Measurements from ENCODE around the gene ABHD16A. TPM values are rescaled to one million over a fixed set of nuclear protein-coding genes. Genes with fewer than 3 reads are reported as not detected.

Gene ABHD16A
- total RNA-seq, 1 donor from 2014 or later = 21.3 TPM

- Histone ChIP-seq H3K79me2 (ENCODE audit: low read depth) (no peaks in the 10 kb centered on the region), H3K4me2 (no peak within 1 kb of the TSS), H3K9me3 (ENCODE audit: low read depth) (no peaks in the 10 kb centered on the region), H3K27ac (no peak within 1 kb of the TSS), H2AFZ (replicated peaks) (no peak within 1 kb of the TSS), H3K4me3 (no peak within 1 kb of the TSS), H3K36me3 (no peaks in the 10 kb centered on the region), H3K27me3 (no peaks in the 10 kb centered on the region), H3K9ac (no peak within 1 kb of the TSS), H3F3A (ENCODE audit: low read depth) (peaks cover 16% of the 10 kb centered on the region), H3K4me1 (no peaks in the 10 kb centered on the region), H4K20me1 (ENCODE audit: low read depth) (no peaks in the 10 kb centered on the region)
- Mint-ChIP-seq H3K9me3 (no peaks in the 10 kb centered on the region), H3K27ac (no peak within 1 kb of the TSS), H3K36me3 (peaks cover 15% of the 10 kb centered on the region), H3K4me3 (peak within 1 kb of the TSS; percentile 33), H3K4me1 (peaks cover 17% of the 10 kb centered on the region), H3K27me3 (ENCODE audit: insufficient read depth, low read depth) (peaks cover 11% of the 10 kb centered on the region)
- DNase-seq (ENCODE audit: low spot score) = no peak
- TF ChIP-seq EZH2 (IDR thresholded peaks at IDR 0.05) = no peak
Measured at GRCh38 chr6:31721351-31722020, 18.4 kb upstream of the ABHD16A start, which contains the start of gene LY6G6C. LY6G6C (minus strand) TSS chr6:31721746; CDS start chr6:31721679, 67 bp downstream.

- no peaks in the 10 kb centered on the region for H4K20me1 ChIP-seq (ENCODE audit: low read depth)
- H3K27me3 ChIP-seq = no peaks in the 10 kb centered on the region
- H3K9ac ChIP-seq = no peak overlapping the region
- TF ChIP-seq EZH2 (IDR thresholded peaks at IDR 0.05) (no peak), EZH2phosphoT487 (IDR thresholded peaks at IDR 0.05) (no peak), CTCF (IDR thresholded peaks at IDR 0.05) (no peak)
- H3F3A ChIP-seq (ENCODE audit: low read depth) = peaks cover 10% of the 10 kb centered on the region
- no peaks in the 10 kb centered on the region for H3K9me3 ChIP-seq (ENCODE audit: low read depth)
- no peak overlapping the region for H3K27ac Mint-ChIP-seq
- no peaks in the 10 kb centered on the region for H3K79me2 ChIP-seq (ENCODE audit: low read depth)
- H3K4me1 ChIP-seq = peaks cover 2% of the 10 kb centered on the region
- no peak overlapping the region for H3K4me2 ChIP-seq
- H3K36me3 ChIP-seq = no peaks in the 10 kb centered on the region
- no peak overlapping the region for H3K4me3 ChIP-seq
- H3K9me3 Mint-ChIP-seq = no peaks in the 10 kb centered on the region
- no peak overlapping the region for H3K27ac ChIP-seq
- H2AFZ ChIP-seq (replicated peaks) = no peak overlapping the region
- peaks cover 5% of the 10 kb centered on the region for H3K36me3 Mint-ChIP-seq
- peaks cover 15% of the 10 kb centered on the region for H3K4me1 Mint-ChIP-seq
- no peak overlapping the region for H3K4me3 Mint-ChIP-seq
- H3K27me3 Mint-ChIP-seq (ENCODE audit: insufficient read depth, low read depth) = peaks cover 9% of the 10 kb centered on the region
- DNase-seq (ENCODE audit: low spot score) = no peak
Measured at GRCh38 chr6:31720196-31720770, 17.2 kb upstream of the ABHD16A start.

- peaks cover 14% of the 10 kb centered on the region for H3K4me1 ChIP-seq
- peaks cover 12% of the 10 kb centered on the region for H3F3A ChIP-seq (ENCODE audit: low read depth)
- no peak overlapping the region for H3K27ac ChIP-seq
- peaks cover under 1% of the 10 kb centered on the region for H3K36me3 Mint-ChIP-seq
- H3K9me3 ChIP-seq (ENCODE audit: low read depth) = no peaks in the 10 kb centered on the region
- no peak overlapping the region for H3K4me3 Mint-ChIP-seq
- DNase-seq (ENCODE audit: low spot score) = no peak
- TF ChIP-seq EZH2phosphoT487 (IDR thresholded peaks at IDR 0.05) = no peak
- TF ChIP-seq CTCF (IDR thresholded peaks at IDR 0.05) = no peak
- TF ChIP-seq EZH2 (IDR thresholded peaks at IDR 0.05) = no peak
- H3K4me2 ChIP-seq = no peak overlapping the region
- H3K9ac ChIP-seq = no peak overlapping the region
- H3K27me3 Mint-ChIP-seq (ENCODE audit: insufficient read depth, low read depth) = peaks cover 12% of the 10 kb centered on the region
- no peaks in the 10 kb centered on the region for H3K36me3 ChIP-seq
- H3K4me3 ChIP-seq = no peak overlapping the region
- H3K79me2 ChIP-seq (ENCODE audit: low read depth) = no peaks in the 10 kb centered on the region
- H2AFZ ChIP-seq (replicated peaks) = no peak overlapping the region
- no peak overlapping the region for H3K27ac Mint-ChIP-seq
- no peaks in the 10 kb centered on the region for H3K9me3 Mint-ChIP-seq
- no peaks in the 10 kb centered on the region for H4K20me1 ChIP-seq (ENCODE audit: low read depth)
- no peaks in the 10 kb centered on the region for H3K27me3 ChIP-seq
- H3K4me1 Mint-ChIP-seq = peaks cover 19% of the 10 kb centered on the region
Measured at GRCh38 chr6:31719001-31719400, 15.9 kb upstream of the ABHD16A start.

- Mint-ChIP-seq H3K36me3 (no peaks in the 10 kb centered on the region), H3K4me1 (peaks cover 26% of the 10 kb centered on the region), H3K27ac (no peak overlapping the region), H3K27me3 (ENCODE audit: insufficient read depth, low read depth) (peaks cover 11% of the 10 kb centered on the region), H3K9me3 (no peaks in the 10 kb centered on the region), H3K4me3 (peak overlapping the region; percentile 12)
- H4K20me1 ChIP-seq (ENCODE audit: low read depth) = no peaks in the 10 kb centered on the region
- H3K4me1 ChIP-seq = peaks cover 21% of the 10 kb centered on the region
- no peak overlapping the region for H3K27ac ChIP-seq
- no peaks in the 10 kb centered on the region for H3K9me3 ChIP-seq (ENCODE audit: low read depth)
- H2AFZ ChIP-seq (replicated peaks) = no peak overlapping the region
- H3K27me3 ChIP-seq = no peaks in the 10 kb centered on the region
- no peaks in the 10 kb centered on the region for H3K36me3 ChIP-seq
- H3F3A ChIP-seq (ENCODE audit: low read depth) = peaks cover 19% of the 10 kb centered on the region
- no peak for DNase-seq (ENCODE audit: low spot score)
- H3K79me2 ChIP-seq (ENCODE audit: low read depth) = no peaks in the 10 kb centered on the region
- H3K4me3 ChIP-seq = no peak overlapping the region
- no peak overlapping the region for H3K9ac ChIP-seq
- TF ChIP-seq EZH2phosphoT487 (IDR thresholded peaks at IDR 0.05) (no peak), EZH2 (IDR thresholded peaks at IDR 0.05) (no peak), CTCF (IDR thresholded peaks at IDR 0.05) (no peak)
- no peak overlapping the region for H3K4me2 ChIP-seq
Measured at GRCh38 chr6:31718265-31718664, 15.1 kb upstream of the ABHD16A start.

All from neural progenitor cell (in vitro differentiated cells).